Hindlimb muscle (tissue), 1 donor: ENCODE data around the gene ARSA. TPM values are rescaled to one million over a fixed set of nuclear protein-coding genes. Genes with fewer than 3 reads are reported as not detected.
A peak's percentile ranks its signal among the peaks of the same experiment; 100 is the strongest.

Experiments
- DNase-seq: peaks from one replicate; pipeline ENCODE4 v3.0.0-alpha.2; 2013
- polyA plus RNA-seq: library from polyadenylated mRNA; unstranded; fragments of 120-200 nt; gene quantifications from one replicate; pipeline ENCODE4 v1.2.1, GENCODE V29; 2013; ENCODE audit not compliant: insufficient read length

The ARSA gene
- polyA plus RNA-seq, 1 donor, result 18.1 TPM

GRCh38 chr22:50604256-50605001, 23.5 kb downstream of the ARSA start:
- no peak for DNase-seq

DNA sequence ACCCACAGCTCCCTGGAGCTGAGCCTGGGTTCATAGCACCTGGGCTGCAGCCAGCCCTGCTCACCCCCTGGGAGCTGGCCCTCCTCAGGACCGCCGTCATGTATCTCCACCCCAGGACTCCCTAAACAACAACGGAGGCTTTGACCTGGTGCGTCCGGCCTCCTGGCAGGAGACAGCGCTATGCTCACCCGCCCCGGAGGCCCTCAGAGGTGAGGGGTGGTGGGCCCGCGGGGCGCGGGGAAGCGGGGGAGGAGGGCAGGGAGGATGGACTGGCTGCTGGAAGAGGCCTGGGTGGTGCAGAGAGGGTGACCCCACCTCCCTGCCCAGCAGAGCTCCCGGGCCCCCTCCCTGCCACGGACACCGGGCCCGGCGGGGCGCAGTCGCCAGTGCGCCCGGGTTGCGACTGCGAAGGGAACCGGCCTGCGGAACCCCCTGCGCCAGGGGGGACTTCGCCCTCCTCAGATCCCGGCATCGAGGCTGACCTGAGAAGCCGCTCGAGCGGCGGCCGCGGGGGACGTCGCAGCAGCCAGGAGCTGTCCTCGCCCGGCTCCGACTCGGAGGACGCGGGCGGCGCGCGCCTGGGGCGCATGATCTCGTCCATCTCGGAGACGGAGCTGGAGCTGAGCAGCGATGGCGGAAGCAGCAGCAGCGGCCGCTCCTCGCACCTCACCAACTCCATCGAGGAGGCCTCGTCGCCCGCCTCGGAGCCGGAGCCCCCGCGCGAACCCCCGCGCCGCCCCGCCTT, 24.3 kb downstream of the ARSA start:
- DNase-seq, result no peak

DNA sequence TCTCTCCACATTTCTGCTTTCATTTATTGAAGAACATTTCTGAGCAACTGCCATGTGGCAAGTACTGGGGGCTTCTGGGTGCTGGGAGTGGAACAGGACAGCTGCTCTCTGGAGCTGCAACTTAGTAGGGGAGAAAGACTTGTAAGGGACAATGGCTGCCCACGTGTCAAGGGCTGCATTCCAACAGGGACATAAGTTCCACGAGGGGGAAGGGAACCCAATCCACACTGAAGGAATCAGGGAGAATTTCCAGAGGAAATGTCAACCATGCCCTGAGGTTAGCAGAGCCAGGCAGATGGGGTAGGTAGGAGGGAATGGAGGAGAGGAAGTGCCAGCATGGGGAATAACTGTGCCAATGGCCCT, 25.6 kb downstream of the ARSA start:
- no peak for DNase-seq

DNA sequence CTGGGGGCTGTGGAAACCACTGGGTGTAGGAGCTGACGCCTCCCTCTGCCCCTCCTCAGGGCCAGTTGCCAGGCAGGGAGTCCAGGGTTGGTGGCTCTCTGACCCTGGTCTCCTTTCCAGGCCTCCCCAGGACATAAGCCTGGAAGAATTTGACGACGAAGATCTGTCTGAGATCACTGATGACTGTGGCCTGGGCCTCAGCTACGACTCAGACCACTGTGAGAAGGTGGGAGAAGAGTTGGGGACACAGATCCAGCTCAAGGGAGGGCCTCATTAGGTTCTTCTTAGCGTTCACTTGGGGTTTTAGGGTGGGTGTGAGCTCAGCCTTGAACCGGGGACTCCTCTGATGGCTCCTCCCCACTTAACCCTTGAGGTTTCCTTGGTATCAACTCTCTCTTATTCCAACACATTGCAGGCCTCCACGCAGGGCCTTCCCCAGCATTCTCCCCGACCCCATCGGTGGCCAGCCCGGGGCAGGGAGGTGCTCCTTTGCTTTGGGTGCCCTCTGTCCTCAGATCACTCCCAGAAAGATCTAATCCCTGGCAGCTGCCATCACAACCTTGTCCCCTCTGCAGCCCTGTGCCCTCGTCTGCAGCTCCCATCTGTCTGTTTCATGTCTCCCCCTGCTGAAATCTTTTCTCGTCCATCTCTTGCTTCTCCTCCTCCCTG, 26.1 kb downstream of the ARSA start:
- no peak for DNase-seq

- no peak for DNase-seq
These were observed 26.8 kb downstream of the ARSA start for GRCh38 chr22:50600967-50601668.

DNA sequence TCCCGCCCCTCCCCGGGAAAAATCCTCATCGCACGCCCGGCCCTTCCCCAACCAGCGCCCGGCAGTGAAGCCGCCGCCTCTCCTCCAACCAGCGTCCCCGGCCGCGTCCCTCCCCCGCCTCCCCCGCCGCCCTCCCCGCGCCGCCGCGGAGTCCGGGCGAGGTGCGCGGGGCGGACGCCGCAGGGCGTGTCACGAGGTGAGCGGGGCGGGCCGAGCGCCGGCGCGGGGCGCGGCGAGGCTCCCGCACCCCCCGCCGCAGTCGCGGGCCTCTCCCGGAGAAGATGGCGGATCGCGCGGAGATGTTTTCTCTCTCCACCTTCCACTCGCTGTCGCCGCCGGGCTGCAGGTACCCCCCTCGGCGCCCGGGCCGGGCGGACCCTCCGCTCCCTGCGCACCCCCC, 27.4 kb downstream of the ARSA start, which contains the start of gene MAPK8IP2:
MAPK8IP2 (plus strand) TSS at position 256 of the 400 bp plus-strand sequence; CDS start at position 282, 26 bp downstream.
- no peak for DNase-seq

- peak; percentile 68 for DNase-seq
These were observed 28.0 kb downstream of the ARSA start for GRCh38 chr22:50599816-50600455.

GRCh38 chr22:50597097-50597496, 30.9 kb downstream of the ARSA start:
- no peak for DNase-seq

DNA sequence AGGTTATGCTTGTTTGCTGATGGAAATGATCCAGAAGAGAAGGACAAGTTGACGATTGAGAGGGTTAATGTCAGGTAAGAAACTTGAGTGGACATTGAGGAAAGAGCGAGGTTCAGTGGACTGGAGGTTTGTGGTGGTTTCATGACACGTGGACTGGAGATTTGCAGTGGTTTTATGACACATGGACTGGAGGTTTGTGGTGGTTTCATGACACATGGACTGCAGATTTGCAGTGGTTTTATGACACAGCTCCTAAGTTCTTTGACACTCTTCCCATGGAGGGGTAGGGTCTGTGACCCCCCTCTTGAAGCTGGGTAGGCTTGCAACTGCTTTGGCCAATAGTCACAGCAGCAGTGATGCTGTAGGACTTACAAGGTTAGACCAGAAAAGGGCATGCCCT, 32.8 kb downstream of the ARSA start:
- no peak for DNase-seq

- DNase-seq, result no peak
These were observed 40.5 kb downstream of the ARSA start for GRCh38 chr22:50587407-50587806.

- DNase-seq, result no peak
These were observed 41.5 kb downstream of the ARSA start for GRCh38 chr22:50586416-50586815.

- DNase-seq, result no peak
These were observed 42.2 kb downstream of the ARSA start for GRCh38 chr22:50585781-50586180.

DNA sequence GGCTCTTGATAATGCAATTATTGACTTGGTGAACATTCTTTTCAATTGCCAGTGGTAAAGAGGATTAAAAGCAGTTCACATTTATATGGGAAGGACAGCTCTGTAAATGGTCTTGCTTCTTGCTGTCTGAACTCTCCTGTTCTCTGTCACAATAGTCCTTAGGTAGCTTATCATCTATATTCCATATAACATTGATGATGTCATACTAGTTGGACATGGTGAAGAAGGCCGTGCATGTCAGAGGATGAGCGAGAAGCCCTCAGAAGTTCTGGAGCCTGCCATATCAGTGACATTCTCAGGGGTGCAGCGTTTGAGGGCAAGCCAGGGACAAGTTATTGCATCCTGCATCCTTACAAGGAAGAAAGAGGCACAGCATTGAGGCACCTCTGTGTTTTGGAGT, 42.7 kb downstream of the ARSA start:
- DNase-seq, result no peak

DNA sequence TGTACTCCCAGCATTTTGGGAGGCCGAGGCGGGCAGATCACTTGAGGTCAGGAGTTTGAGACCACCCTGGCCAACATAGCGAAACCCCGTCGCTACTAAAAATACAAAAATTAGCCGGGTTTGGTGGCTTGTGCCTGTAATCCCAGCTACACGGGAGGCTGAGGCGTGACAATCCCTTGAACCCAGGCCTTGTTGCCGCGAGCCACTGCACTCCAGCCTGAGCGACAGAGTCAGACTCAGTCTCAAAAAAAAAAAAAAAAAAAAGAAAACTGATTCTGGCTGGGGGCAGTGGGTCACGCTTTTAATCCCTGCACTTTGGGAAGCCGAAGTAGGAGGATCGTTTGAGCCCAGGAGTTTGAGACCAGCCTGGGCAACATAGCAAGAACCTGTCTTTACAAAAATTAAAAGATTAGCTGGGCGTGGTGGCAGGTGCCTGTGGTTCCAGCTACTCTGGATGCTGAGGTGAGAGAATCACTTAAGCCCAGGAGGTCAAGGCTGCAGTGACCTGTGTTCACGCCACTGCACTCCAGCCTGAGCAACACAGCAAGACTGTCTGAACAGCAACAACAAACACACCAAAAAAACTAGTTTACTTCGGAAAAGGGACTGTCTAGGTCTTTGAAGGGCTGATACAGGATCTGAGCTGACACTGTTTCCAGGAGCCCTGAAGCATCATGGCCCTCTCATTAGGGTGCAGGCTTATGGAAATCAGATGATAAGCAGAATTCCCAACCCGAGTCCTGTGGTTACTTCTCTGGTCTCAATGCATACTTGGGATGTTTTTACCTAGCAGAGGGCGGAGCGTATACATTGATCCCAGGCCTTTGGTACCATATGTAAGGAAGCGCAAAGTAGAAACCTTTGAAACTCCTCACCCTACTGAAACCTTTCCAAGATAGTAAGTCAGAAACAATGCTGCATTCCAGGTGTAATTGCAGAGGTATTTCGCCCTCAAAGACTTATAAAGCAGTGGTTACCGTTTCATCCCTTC, 43.6 kb downstream of the ARSA start:
- DNase-seq, result no peak

DNA sequence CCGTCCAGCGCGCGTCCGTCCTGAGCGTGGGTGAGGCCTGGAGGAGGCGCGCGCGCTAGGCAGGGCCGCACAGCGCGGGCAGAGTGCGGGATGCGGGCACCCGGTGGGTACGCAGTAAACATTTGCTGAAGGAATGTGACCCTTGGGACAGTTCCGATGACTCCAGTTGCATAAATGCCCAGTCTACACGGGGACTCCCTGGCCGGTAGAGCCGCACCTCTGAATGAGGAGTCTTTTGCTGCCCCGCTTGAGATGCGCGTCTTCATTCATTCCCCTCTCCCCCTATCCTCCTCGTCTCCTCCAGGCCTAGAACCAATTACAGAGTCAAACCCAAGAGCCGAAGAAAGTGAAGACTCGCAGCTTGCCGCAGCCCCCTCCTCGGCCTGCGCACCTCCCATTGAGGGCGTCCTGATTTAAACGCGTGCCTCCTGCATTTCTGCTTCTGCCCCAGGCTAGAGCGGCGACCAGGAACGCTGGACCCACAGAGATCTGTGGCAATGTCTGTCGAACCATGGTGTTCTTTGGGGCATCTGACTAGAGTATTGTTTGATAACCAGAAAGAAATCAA, 44.6 kb downstream of the ARSA start:
- no peak for DNase-seq

- peak; percentile 99 for DNase-seq
These were observed 45.3 kb downstream of the ARSA start, which contains the start of gene CHKB for GRCh38 chr22:50582493-50583293. TSS of gene CHKB (minus strand) at chr22:50582849. CDS start at chr22:50582781, 68 bp downstream.

DNA sequence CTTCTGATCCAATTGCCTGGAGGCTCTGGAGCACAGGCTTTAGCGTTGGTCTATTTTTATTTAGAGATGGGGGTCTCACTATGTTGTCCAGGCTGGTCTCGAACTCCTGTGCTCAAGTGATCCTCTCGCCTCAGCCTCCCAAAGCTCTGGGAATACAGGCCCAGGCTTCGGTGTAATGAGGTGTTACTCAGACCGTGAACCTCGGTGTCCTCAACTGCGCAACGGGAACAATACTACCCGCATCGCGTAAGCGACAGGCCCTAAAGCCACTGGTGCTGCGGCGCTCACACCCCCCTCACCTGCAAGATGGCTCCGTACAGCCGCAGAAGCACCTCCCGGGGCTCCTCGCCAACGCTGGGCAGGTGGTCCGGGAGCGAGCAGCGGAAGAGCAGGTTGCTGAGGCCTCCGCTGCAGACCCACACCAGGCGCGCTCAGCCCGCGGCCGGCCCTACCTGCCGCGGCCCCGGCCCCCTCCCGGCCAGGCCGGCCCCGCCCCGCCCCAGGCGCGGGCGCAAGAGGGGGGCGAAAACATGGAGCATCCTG, 45.9 kb downstream of the ARSA start:
- DNase-seq, result no peak

- no peak for DNase-seq
These were observed 46.7 kb downstream of the ARSA start for GRCh38 chr22:50581031-50581949.
